GM12878 (cell line): ENCODE data around the gene ADGRL3.

Experiments used
- ATF3 ChIP-seq: IDR thresholded peaks from 2 replicates; pipeline ENCODE4 v1.6.1; 2011; ENCODE audit warnings: low read depth, mild to moderate bottlenecking, low read length, moderate library complexity, borderline replicate concordance; ENCODE audit errors: extremely low read depth
- ATF7 ChIP-seq: fragments of 450-650 bp; IDR thresholded peaks from 2 replicates; pipeline ENCODE4 v1.6.1; 2016; ENCODE audit warnings: low read depth, mild to moderate bottlenecking
- BHLHE40 ChIP-seq, 2 experiments: fragments of 450-650 bp in 1 of 2; IDR thresholded peaks; 2 replicates each; pipeline ENCODE4 v1.6.1; 2011 to 2017; ENCODE audit warnings: low read depth in 2 of 2, borderline replicate concordance in 1 of 2, improper control_type of control experiment in 1 of 2, low read length in 1 of 2, mild to moderate bottlenecking in 1 of 2
- EZH2 ChIP-seq: IDR thresholded peaks from 2 replicates; pipeline ENCODE4 v1.6.1; 2012; ENCODE audit warnings: low read depth, mild to moderate bottlenecking, control low read depth, inconsistent platforms, low read length, borderline replicate concordance; ENCODE audit not compliant: control insufficient read depth
- POLR2A ChIP-seq: IDR thresholded peaks from 2 replicates; pipeline ENCODE4 v1.6.1; 2011; ENCODE audit warnings: low read depth, mild to moderate bottlenecking, low read length
- RAD21 ChIP-seq: IDR thresholded peaks from 2 replicates; pipeline ENCODE4 v1.6.1; 2011; ENCODE audit warnings: mild to moderate bottlenecking, low read depth, low read length, moderate library complexity; ENCODE audit not compliant: insufficient read depth
- RFX5 ChIP-seq: IDR thresholded peaks from 2 replicates; pipeline ENCODE4 v1.6.1; 2011; ENCODE audit warnings: low read depth, low read length, improper control_type of control experiment
- SMC3 ChIP-seq: IDR thresholded peaks from 2 replicates; pipeline ENCODE4 v1.6.1; 2011; ENCODE audit warnings: low read length, improper control_type of control experiment, borderline replicate concordance
- SP1 ChIP-seq: IDR thresholded peaks from one replicate; pipeline ENCODE4 v1.6.1; 2011; ENCODE audit warnings: low read depth, low read length
- TF ChIP-seq, protein P1 (sequence below): fragments of 450-650 bp; formaldehyde crosslinking; IDR thresholded peaks from 2 replicates; pipeline ENCODE4 v1.4.0; 2020; ENCODE audit warnings: mild to moderate bottlenecking, moderate library complexity
- TF ChIP-seq, protein P2 (sequence below), 3 experiments: IDR thresholded peaks in 2 of 3; conservative IDR thresholded peaks in 1 of 3; 2 replicates each; pipeline ENCODE4 v1.5.1; 2011; ENCODE audit warnings: low read depth in 3 of 3, low read length in 3 of 3, mild to moderate bottlenecking in 3 of 3, control low read depth in 2 of 3, moderate library complexity in 2 of 3, inconsistent platforms in 1 of 3, mixed read lengths in 1 of 3; ENCODE audit not compliant: control insufficient read depth in 2 of 3, insufficient read depth in 1 of 3; ENCODE audit errors: extremely low read depth in 1 of 3

GRCh38 chr4:61992351-61992750 is 792.2 kb downstream of the ADGRL3 start:
- TF ChIP-seq RAD21 (no peak), RFX5 (no peak), EZH2 (no peak), SP1 (no peak), BHLHE40 (IDR thresholded peaks at IDR 0.05; ENCODE audit: borderline replicate concordance in 1 of 2, low read depth in 2 of 2, low read length in 1 of 2) (no peak), ATF7 (no peak), ATF3 (no peak), POLR2A (no peak), SMC3 (no peak)
- TF ChIP-seq, protein P1, sequence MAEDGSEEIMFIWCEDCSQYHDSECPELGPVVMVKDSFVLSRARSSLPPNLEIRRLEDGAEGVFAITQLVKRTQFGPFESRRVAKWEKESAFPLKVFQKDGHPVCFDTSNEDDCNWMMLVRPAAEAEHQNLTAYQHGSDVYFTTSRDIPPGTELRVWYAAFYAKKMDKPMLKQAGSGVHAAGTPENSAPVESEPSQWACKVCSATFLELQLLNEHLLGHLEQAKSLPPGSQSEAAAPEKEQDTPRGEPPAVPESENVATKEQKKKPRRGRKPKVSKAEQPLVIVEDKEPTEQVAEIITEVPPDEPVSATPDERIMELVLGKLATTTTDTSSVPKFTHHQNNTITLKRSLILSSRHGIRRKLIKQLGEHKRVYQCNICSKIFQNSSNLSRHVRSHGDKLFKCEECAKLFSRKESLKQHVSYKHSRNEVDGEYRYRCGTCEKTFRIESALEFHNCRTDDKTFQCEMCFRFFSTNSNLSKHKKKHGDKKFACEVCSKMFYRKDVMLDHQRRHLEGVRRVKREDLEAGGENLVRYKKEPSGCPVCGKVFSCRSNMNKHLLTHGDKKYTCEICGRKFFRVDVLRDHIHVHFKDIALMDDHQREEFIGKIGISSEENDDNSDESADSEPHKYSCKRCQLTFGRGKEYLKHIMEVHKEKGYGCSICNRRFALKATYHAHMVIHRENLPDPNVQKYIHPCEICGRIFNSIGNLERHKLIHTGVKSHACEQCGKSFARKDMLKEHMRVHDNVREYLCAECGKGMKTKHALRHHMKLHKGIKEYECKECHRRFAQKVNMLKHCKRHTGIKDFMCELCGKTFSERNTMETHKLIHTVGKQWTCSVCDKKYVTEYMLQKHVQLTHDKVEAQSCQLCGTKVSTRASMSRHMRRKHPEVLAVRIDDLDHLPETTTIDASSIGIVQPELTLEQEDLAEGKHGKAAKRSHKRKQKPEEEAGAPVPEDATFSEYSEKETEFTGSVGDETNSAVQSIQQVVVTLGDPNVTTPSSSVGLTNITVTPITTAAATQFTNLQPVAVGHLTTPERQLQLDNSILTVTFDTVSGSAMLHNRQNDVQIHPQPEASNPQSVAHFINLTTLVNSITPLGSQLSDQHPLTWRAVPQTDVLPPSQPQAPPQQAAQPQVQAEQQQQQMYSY (CRISPR knock-in tag): no peak
- TF ChIP-seq, protein P2, sequence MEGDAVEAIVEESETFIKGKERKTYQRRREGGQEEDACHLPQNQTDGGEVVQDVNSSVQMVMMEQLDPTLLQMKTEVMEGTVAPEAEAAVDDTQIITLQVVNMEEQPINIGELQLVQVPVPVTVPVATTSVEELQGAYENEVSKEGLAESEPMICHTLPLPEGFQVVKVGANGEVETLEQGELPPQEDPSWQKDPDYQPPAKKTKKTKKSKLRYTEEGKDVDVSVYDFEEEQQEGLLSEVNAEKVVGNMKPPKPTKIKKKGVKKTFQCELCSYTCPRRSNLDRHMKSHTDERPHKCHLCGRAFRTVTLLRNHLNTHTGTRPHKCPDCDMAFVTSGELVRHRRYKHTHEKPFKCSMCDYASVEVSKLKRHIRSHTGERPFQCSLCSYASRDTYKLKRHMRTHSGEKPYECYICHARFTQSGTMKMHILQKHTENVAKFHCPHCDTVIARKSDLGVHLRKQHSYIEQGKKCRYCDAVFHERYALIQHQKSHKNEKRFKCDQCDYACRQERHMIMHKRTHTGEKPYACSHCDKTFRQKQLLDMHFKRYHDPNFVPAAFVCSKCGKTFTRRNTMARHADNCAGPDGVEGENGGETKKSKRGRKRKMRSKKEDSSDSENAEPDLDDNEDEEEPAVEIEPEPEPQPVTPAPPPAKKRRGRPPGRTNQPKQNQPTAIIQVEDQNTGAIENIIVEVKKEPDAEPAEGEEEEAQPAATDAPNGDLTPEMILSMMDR (IDR thresholded peaks at IDR 0.05 in 2 of 3, conservative IDR thresholded peaks at IDR 0.05 in 1 of 3; ENCODE audit: control insufficient read depth in 2 of 3, extremely low read depth in 1 of 3, insufficient read depth in 1 of 3, low read depth in 3 of 3, low read length in 3 of 3): no peak
